Ascending aorta (tissue), 2 donors: Measurements from ENCODE around the gene ATP1A2. TPM values are rescaled to one million over a fixed set of nuclear protein-coding genes. Genes with fewer than 3 reads are reported as not detected.
"Not testable (repeated sequence)": the region's sequence is repeated elsewhere in the genome, so short reads cannot be mapped to it uniquely, and the experiment has no call there.

ENCODE experiments used
- DNase-seq, 2 donors: peaks; one replicate each; pipeline ENCODE4 v3.0.0-alpha.2; 2019; ENCODE audit warnings: low spot score in 2 of 2
- H3K27ac ChIP-seq, 2 donors: fragments of 200-600 bp; sonication (generic); one replicate each; pipeline ENCODE4 v1.5.1; 2016 to 2017; ENCODE audit warnings: mild to moderate bottlenecking in 1 of 2
- H3K27me3 ChIP-seq: fragments of 200-600 bp; sonication (generic); one replicate; pipeline ENCODE4 v1.5.1; 2017
- H3K36me3 ChIP-seq, 2 donors: fragments of 200-600 bp; sonication (generic); one replicate each; pipeline ENCODE4 v1.5.1; 2016
- H3K4me1 ChIP-seq, 2 donors: fragments of 200-600 bp; sonication (generic); one replicate each; pipeline ENCODE4 v1.5.1; 2016 to 2017; ENCODE audit warnings: mild to moderate bottlenecking in 1 of 2
- H3K4me3 ChIP-seq, 2 donors: fragments of 200-600 bp; sonication (generic); one replicate each; pipeline ENCODE4 v1.5.1; 2016 to 2017; ENCODE audit warnings: mild to moderate bottlenecking in 1 of 2
- H3K9me3 ChIP-seq, 2 donors: fragments of 200-600 bp; sonication (generic); one replicate each; pipeline ENCODE4 v1.5.1; 2016
- CTCF ChIP-seq, 3 experiments: fragments of 200-600 bp in 2 of 3; fragments of 450-650 bp in 1 of 3; sonication (generic) in 2 of 3; IDR thresholded peaks; one replicate each; pipeline ENCODE4 v1.5.1; 2016 to 2019; ENCODE audit warnings: antibody characterized with exemption in 3 of 3, mild to moderate bottlenecking in 1 of 3, moderate library complexity in 1 of 3
- intact Hi-C: fragments of 100-400 bp; cut with DNase I; formaldehyde crosslinking; loops from one replicate; pipeline ENCODE4 v1.15.1; 2023
- total RNA-seq: library from RNA; depleted of rRNA; stranded (reverse); fragments of >200 nt; gene quantifications from one replicate; pipeline ENCODE4 v1.1.0, GENCODE V29; 2016

The ATP1A2 gene
- total RNA-seq, 1 donor from 2014 or later = 316 TPM

GRCh38 chr1:160109686-160110085, 5.9 kb upstream of the ATP1A2 start:
- no peak for TF ChIP-seq CTCF (IDR thresholded peaks at IDR 0.05)
- Histone ChIP-seq H3K27me3 (no peaks in the 10 kb centered on the region), H3K36me3 (no peaks in the 10 kb centered on the region), H3K27ac (no peak overlapping the region), H3K4me1 (peaks cover 0 to 16% of the 10 kb centered on the region in 2 donors), H3K4me3 (no peak overlapping the region), H3K9me3 (no peaks in the 10 kb centered on the region)
- no peak for DNase-seq
- intact Hi-C loops = loop anchor here (10.0 kb wide), 1 partner anchor 55 kb away; no protein-coding TSS in a partner anchor

GRCh38 chr1:160111462-160111861, 4.1 kb upstream of the ATP1A2 start:
- H3K4me3 ChIP-seq, H3K9me3 ChIP-seq, intact Hi-C loops, H3K36me3 ChIP-seq, H3K27ac ChIP-seq, DNase-seq, H3K27me3 ChIP-seq: not testable (repeated sequence)
- peaks cover 5 to 22% of the 10 kb centered on the region in 2 donors for H3K4me1 ChIP-seq

DNA sequence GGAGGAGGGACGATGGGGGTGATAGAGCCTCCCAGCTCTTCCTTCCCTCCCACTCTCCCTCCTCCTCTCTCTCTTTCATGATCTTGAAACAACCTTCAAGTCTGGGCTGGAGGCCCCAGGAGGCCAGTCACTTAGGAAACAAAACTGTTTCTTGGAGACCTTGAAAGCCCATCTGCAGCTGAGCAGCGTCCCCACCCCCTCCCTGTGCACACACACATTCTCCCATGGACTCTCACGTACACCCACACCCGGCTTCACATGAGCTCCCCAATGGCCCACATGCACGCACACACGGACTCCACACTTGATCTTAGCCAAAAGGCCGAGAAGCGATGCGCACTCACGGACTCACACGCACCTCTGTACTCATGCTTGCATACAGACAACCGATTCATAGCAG, 3.2 kb upstream of the ATP1A2 start:
- intact Hi-C loops = no loop called here
- DNase-seq = no peak
- peaks cover 5 to 27% of the 10 kb centered on the region in 2 donors for H3K4me1 ChIP-seq
- no peak for TF ChIP-seq CTCF (IDR thresholded peaks at IDR 0.05)
- H3K27me3 ChIP-seq = no peaks in the 10 kb centered on the region
- no peak overlapping the region for H3K27ac ChIP-seq
- H3K4me3 ChIP-seq = no peak overlapping the region
- no peaks in the 10 kb centered on the region for H3K9me3 ChIP-seq
- H3K36me3 ChIP-seq = no peaks in the 10 kb centered on the region

DNA sequence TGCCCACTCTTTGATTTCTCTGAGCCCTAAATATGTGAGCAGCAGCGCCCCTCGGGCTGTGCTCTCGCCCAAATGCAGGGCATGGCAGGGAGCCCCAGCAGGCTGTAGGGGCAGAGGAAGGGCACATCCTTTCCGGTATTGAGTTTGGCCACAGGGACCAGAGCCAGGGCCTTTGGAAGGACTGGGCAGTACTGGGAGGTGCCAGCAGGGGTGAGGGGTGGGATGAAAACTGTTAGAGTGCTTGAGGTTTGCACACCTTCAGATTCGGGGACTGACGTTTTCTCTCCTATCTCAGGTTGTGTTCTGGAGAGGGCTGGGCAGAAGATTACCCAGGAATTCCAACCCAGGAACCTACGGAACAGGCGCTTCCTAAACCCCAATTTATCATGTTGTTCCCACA, 2.2 kb upstream of the ATP1A2 start:
- Histone ChIP-seq H3K36me3 (no peaks in the 10 kb centered on the region), H3K27me3 (no peaks in the 10 kb centered on the region), H3K4me1 (peaks cover 9 to 33% of the 10 kb centered on the region in 2 donors), H3K9me3 (no peaks in the 10 kb centered on the region), H3K27ac (peak overlapping the region; percentile 81 to 86), H3K4me3 (no peak overlapping the region)
- no peak for DNase-seq
- TF ChIP-seq CTCF (IDR thresholded peaks at IDR 0.05) = no peak
- intact Hi-C loops = no loop called here

DNA sequence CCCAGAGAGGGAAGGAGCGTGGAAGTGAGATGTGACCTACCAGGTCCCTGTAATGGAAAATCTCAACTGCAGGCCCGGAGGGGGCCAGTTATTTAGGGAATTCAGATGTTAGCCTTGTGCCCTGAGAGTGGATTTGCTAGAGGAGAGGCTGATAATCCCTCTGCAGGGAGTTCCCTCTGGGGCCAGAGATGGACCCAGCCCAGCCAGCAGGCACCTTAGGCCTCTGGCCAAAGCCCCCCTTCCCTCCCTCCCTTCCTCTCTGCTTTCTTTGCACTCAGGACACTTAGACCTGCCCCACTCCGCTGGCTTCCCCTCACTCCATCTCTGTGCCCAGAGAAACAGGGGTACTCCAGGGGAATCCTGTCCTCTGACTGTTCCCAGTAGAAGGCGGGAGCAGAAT, 1.5 kb upstream of the ATP1A2 start:
- Histone ChIP-seq H3K36me3 (no peaks in the 10 kb centered on the region), H3K4me1 (peaks cover 11 to 37% of the 10 kb centered on the region in 2 donors), H3K9me3 (no peaks in the 10 kb centered on the region), H3K4me3 (no peak overlapping the region), H3K27me3 (no peaks in the 10 kb centered on the region), H3K27ac (peak overlapping the region; percentile 81 to 86)
- intact Hi-C loops = no loop called here
- no peak for DNase-seq
- no peak for TF ChIP-seq CTCF (IDR thresholded peaks at IDR 0.05)

DNA sequence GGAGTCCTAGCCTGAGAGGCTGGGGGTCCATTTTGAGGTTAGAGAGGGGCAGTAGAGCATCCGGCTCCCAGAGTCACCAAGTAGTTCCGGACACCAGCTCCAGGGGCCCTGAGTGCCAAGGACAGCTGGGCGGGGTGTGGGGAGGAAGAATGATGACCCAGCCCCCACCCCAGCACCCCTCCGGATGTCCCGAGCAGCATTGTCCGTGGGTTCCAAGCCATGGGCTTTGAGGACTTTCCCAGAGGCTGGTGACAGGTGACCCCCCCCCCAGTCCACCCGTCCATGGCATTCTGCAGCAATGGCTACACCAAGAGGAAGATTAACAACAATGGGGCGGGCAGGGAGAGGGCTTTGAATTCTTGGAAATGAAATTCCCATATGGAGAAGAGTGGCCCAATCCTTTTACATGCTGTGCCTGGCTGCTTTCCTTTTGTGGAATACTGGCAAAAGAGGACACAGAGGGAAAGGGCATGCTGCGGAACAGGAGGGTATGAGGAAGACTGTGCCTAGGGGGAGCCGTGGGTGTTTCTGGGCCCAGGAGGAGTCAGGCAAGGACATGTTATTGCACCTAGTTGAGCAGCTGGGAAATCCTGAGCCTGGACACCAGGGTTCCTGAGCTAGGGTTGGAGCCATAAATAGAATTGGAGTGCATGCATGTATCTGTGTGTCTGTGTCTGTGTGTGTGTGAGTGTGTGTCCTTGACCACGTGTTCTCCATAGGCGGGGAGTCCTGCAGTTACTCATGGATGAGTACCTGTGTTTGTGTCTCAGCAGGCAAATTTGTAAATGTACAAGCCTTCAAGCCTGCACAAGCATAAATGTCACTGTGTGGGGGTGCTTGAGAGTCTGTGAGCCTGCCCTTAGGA, 956 bp downstream of the ATP1A2 start:
- H3K4me1 ChIP-seq = peaks cover 11 to 41% of the 10 kb centered on the region in 2 donors
- no peak for DNase-seq
- intact Hi-C loops = no loop called here
- no peak for TF ChIP-seq CTCF (IDR thresholded peaks at IDR 0.05)
- peak overlapping the region; percentile 50 to 68 for H3K4me3 ChIP-seq
- H3K27ac ChIP-seq = peak overlapping the region; percentile 81 to 86
- H3K27me3 ChIP-seq = no peaks in the 10 kb centered on the region
- H3K36me3 ChIP-seq = peaks cover 6 to 7% of the 10 kb centered on the region in 2 donors
- H3K9me3 ChIP-seq = no peaks in the 10 kb centered on the region
